Measurements from ENCODE around the gene UBXN2A. TPM values are rescaled to one million over a fixed set of nuclear protein-coding genes. Genes with fewer than 3 reads are reported as not detected.

The UBXN2A gene
- total RNA-seq, 1 donor from 2014 or later, result 9.4 TPM

- Mint-ChIP-seq H3K36me3 (ENCODE audit: low read depth) (peaks cover 9% of the 10 kb centered on the region), H3K27ac (no peak overlapping the region), H3K4me3 (no peak overlapping the region), H3K27me3 (no peaks in the 10 kb centered on the region), H3K4me1 (no peaks in the 10 kb centered on the region), H3K9me3 (no peaks in the 10 kb centered on the region)
- CTCF ChIA-PET, result interaction anchor here (1.7 kb wide), 1 partner anchor 90 kb away, joined by 5 read pairs; the partner anchor contains the start of gene TP53I3
- no peak for DNase-seq
- POLR2A ChIA-PET, result no interaction called here
- ATAC-seq (ENCODE audit: low read depth), result no peak
- no peak for TF ChIP-seq CTCF (IDR thresholded peaks at IDR 0.05)
- intact Hi-C loops (cut with micrococcal nuclease), result no loop called here
Observed at GRCh38 chr2:23994567-23994966, 54.3 kb downstream of the UBXN2A start.

GRCh38 chr2:24007693-24008092 lies 67.4 kb downstream of the UBXN2A start:
- CTCF ChIA-PET, result no interaction called here
- Mint-ChIP-seq H3K4me1 (no peaks in the 10 kb centered on the region), H3K27me3 (peaks cover 19% of the 10 kb centered on the region)

GRCh38 chr2:24008672-24009366 lies 68.6 kb downstream of the UBXN2A start:
- no peak overlapping the region for H3K27ac Mint-ChIP-seq
- DNase-seq (no peak), ATAC-seq (ENCODE audit: low read depth) (no peak)
- CTCF ChIA-PET, result interaction anchor here (1.0 kb wide), 1 partner anchor 9 kb away, joined by 3 read pairs; no protein-coding TSS in a partner anchor
- POLR2A ChIA-PET, result no interaction called here
- no peaks in the 10 kb centered on the region for H3K36me3 Mint-ChIP-seq (ENCODE audit: low read depth)
- H3K9me3 Mint-ChIP-seq, result no peaks in the 10 kb centered on the region
- no peaks in the 10 kb centered on the region for H3K4me1 Mint-ChIP-seq
- intact Hi-C loops (cut with micrococcal nuclease), result no loop called here
- TF ChIP-seq CTCF (IDR thresholded peaks at IDR 0.05), result no peak
- H3K27me3 Mint-ChIP-seq, result peaks cover 19% of the 10 kb centered on the region
- H3K4me3 Mint-ChIP-seq, result no peak overlapping the region

More at GRCh38 chr2:24007693-24008092, 67.4 kb downstream of the UBXN2A start:
- intact Hi-C loops (cut with micrococcal nuclease), result no loop called here
- Mint-ChIP-seq H3K36me3 (ENCODE audit: low read depth) (no peaks in the 10 kb centered on the region), H3K27ac (no peak overlapping the region), H3K9me3 (no peaks in the 10 kb centered on the region), H3K4me3 (no peak overlapping the region)
- no peak for DNase-seq
- no peak for ATAC-seq (ENCODE audit: low read depth)
- no peak for TF ChIP-seq CTCF (IDR thresholded peaks at IDR 0.05)
- POLR2A ChIA-PET, result no interaction called here

- CTCF ChIA-PET, result interaction anchor here (1.0 kb wide), 1 partner anchor 9 kb away, joined by 3 read pairs; no protein-coding TSS in a partner anchor
- no peak for DNase-seq
- Mint-ChIP-seq H3K9me3 (no peaks in the 10 kb centered on the region), H3K27me3 (peaks cover 19% of the 10 kb centered on the region), H3K36me3 (ENCODE audit: low read depth) (no peaks in the 10 kb centered on the region), H3K4me1 (no peaks in the 10 kb centered on the region), H3K4me3 (no peak overlapping the region), H3K27ac (no peak overlapping the region)
- TF ChIP-seq CTCF (IDR thresholded peaks at IDR 0.05), result no peak
- intact Hi-C loops (cut with micrococcal nuclease), result no loop called here
- ATAC-seq (ENCODE audit: low read depth), result no peak
- POLR2A ChIA-PET, result no interaction called here
Observed at GRCh38 chr2:24009367-24009679, 69.1 kb downstream of the UBXN2A start.

- H3K4me3 Mint-ChIP-seq, result no peak within 1 kb of the TSS
Observed at GRCh38 chr2:24009680-24010476, 69.6 kb downstream of the UBXN2A start, which contains the start of gene MFSD2B. Gene MFSD2B, plus strand, starts transcription at chr2:24010085. Its CDS starts 12 bp downstream, at chr2:24010097.

More at GRCh38 chr2:24009680-24010476, 69.6 kb downstream of the UBXN2A start, which contains the start of gene MFSD2B:
- DNase-seq (no peak), ATAC-seq (ENCODE audit: low read depth) (no peak)
- Mint-ChIP-seq H3K27me3 (peaks cover 19% of the 10 kb centered on the region), H3K4me1 (no peaks in the 10 kb centered on the region), H3K27ac (no peak within 1 kb of the TSS), H3K9me3 (no peaks in the 10 kb centered on the region), H3K36me3 (ENCODE audit: low read depth) (no peaks in the 10 kb centered on the region)
- POLR2A ChIA-PET, result no interaction called here
- CTCF ChIA-PET, result interaction anchor here (1.0 kb wide), 1 partner anchor 10 kb away, joined by 3 read pairs; no protein-coding TSS in a partner anchor
- no peak for TF ChIP-seq CTCF (IDR thresholded peaks at IDR 0.05)
- intact Hi-C loops (cut with micrococcal nuclease), result loop anchor here (10.0 kb wide), 1 partner anchor 145 kb away; no protein-coding TSS in a partner anchor
